GM21515 (cell line): ENCODE data around the gene LORICRIN.

ENCODE experiments used
- ATAC-seq: cut with Tn5 transposase; IDR thresholded peaks from one replicate; pipeline ENCODE4 v1.9.1; 2021; ENCODE audit not compliant: unreplicated experiment

The LORICRIN gene

GRCh38 chr1:153248176-153248879, 11.2 kb upstream of the LORICRIN start:
- ATAC-seq: no peak

- no peak for ATAC-seq
Observed at GRCh38 chr1:153250166-153250565, 9.3 kb upstream of the LORICRIN start.

- no peak for ATAC-seq
Observed at GRCh38 chr1:153251087-153251486, 8.4 kb upstream of the LORICRIN start.

- no peak for ATAC-seq
Observed at GRCh38 chr1:153251562-153251961, 7.9 kb upstream of the LORICRIN start.

- ATAC-seq: no peak
Observed at GRCh38 chr1:153251988-153252387, 7.5 kb upstream of the LORICRIN start.

- ATAC-seq: no peak
Observed at GRCh38 chr1:153253076-153253475, 6.4 kb upstream of the LORICRIN start.

- no peak for ATAC-seq
Observed at GRCh38 chr1:153253693-153254092, 5.8 kb upstream of the LORICRIN start.

- no peak for ATAC-seq
Observed at GRCh38 chr1:153260585-153261280, 1.2 kb downstream of the LORICRIN start.

GRCh38 chr1:153261281-153262069, 2.0 kb downstream of the LORICRIN start:
- ATAC-seq: no peak

- ATAC-seq: no peak
Observed at GRCh38 chr1:153262070-153262366, 2.5 kb downstream of the LORICRIN start.

- no peak for ATAC-seq
Observed at GRCh38 chr1:153262462-153263157, 3.1 kb downstream of the LORICRIN start.

GRCh38 chr1:153265457-153265856, 6.0 kb downstream of the LORICRIN start:
- no peak for ATAC-seq

GRCh38 chr1:153271711-153272110, 12.2 kb downstream of the LORICRIN start:
- ATAC-seq: no peak

- ATAC-seq: no peak
Observed at GRCh38 chr1:153272186-153272585, 12.7 kb downstream of the LORICRIN start.

GRCh38 chr1:153277852-153278251, 18.4 kb downstream of the LORICRIN start:
- ATAC-seq: peak; percentile 62

GRCh38 chr1:153288634-153289275, 29.3 kb downstream of the LORICRIN start:
- ATAC-seq: no peak

GRCh38 chr1:153291514-153291913, 32.0 kb downstream of the LORICRIN start:
- no peak for ATAC-seq

- ATAC-seq: no peak
Observed at GRCh38 chr1:153292185-153292584, 32.7 kb downstream of the LORICRIN start.

GRCh38 chr1:153292740-153293479, 33.4 kb downstream of the LORICRIN start:
- ATAC-seq: no peak

GRCh38 chr1:153293480-153293775, 33.9 kb downstream of the LORICRIN start:
- no peak for ATAC-seq
